HG02885 (cell line): ENCODE data around the gene FIP1L1.
"Not testable (repeated sequence)": the region's sequence is repeated elsewhere in the genome, so short reads cannot be mapped to it uniquely, and the experiment has no call there.

Experiments used
- ATAC-seq: cut with Tn5 transposase; IDR thresholded peaks from one replicate; pipeline ENCODE4 v1.9.1; 2021; ENCODE audit warnings: mild to moderate bottlenecking; ENCODE audit not compliant: unreplicated experiment, poor library complexity

FIP1L1 gene

DNA sequence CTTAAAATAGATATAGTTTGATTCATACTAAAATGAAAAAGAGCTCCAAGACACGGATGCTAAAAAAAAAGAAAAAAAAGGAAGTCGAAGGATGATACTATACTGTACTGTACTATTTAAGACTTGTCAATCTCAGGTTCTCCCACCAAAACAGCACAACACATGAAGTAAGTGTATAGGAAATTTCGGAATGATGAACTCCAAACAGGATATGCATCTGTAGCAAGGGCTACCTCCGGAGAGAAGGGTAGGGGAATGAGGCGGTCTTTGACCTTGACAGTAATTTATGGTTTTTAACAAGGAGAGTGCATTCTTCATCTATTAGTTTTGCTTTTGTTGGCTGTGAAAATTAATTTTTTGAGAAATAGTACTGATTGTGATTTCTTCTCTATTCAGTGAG, 541 bp upstream of the FIP1L1 start:
- ATAC-seq: no peak

DNA sequence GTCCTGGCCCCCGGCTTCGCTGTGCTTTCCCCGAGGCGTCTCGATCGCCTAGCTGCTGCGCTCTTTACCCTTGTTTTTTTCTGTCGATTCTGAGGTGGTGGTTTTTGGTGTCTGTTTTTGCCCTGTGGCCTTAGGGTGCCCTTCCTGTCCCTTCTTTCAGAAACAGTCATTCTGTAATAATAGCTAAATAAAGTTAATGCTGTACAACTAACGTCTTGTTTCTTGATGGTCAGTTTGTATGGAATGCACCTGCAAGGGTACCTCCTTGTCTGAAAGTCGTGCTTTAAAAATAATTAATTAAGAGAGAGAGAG, 686 bp downstream of the FIP1L1 start:
- ATAC-seq: no peak

- no peak for ATAC-seq
Measured at GRCh38 chr4:53380221-53380620, 2.8 kb downstream of the FIP1L1 start.

DNA sequence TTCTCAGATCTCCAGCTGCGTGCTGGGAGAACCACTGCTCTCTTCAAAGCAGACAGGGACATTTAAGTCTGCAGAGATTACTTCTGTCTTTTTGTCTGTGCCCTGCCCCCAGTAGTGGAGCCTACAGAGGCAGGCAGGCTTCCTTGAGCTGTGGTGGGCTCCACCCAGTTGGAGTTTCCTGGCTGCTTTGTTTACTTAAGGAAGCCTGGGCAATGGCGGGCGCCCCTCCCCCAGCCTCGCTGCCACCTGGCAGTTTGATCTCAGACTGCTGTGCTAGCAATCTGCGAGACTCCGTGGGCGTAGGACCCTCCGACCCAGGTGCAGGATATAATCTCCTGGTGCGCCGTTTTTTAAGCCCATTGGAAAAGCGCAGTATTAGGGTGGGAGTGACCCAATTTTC, 32.0 kb downstream of the FIP1L1 start:
- not testable (repeated sequence) for ATAC-seq

DNA sequence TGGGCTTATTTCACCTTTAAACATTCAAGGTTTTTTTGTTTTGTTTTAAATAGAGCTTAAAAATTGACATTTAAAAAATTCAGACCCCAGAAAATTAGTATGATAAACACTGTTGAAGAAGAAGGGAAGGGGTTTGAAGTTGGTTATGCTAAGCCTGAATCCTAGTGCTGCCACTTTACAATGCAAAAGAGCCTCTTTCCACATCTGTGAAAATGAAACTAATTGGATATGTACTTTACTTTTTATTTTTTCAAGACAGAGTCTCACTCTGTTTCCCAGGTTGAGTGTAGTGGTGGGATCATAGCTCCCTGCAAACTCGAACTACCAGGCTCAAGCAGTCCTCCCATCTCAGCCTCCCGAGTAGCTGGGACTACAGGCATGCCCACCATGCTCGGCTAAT, 41.8 kb downstream of the FIP1L1 start:
- no peak for ATAC-seq

DNA sequence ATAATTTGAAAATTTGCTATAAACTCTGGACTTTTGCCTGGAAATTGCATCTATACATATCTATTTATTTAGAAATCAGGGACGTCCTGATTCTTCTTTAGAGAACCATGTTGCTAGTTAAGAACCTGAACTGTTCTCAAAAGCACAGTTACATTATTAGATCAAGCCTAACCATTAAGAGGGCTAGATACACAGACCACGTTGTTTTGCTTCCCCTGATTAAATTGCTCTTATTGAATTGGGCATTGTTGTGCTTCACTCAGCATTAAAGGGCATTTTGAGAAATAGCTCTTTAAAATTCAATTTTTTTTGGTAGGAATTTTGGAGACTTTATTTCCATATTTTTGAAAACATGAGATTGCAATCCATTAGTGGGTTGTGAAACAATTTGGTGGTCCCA, 44.4 kb downstream of the FIP1L1 start:
- ATAC-seq: no peak

DNA sequence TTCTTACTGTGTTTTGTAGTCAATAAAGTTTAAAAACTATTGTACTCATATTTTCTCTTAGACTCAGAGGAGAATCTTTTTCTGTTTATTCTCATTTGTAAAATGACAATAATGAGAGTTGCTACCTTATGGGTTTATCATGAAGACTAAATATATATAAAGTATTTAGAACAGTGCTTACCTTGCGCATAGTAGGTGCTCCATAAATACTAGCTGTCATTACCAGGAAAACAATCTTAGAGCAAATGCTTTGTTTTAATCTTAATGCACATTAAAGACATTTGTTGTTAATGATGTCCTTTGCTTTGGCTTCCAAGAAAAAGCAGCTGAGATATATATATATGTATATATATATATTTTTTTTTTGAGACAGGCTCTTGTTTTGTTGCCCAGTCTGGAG, 44.9 kb downstream of the FIP1L1 start:
- ATAC-seq: no peak

DNA sequence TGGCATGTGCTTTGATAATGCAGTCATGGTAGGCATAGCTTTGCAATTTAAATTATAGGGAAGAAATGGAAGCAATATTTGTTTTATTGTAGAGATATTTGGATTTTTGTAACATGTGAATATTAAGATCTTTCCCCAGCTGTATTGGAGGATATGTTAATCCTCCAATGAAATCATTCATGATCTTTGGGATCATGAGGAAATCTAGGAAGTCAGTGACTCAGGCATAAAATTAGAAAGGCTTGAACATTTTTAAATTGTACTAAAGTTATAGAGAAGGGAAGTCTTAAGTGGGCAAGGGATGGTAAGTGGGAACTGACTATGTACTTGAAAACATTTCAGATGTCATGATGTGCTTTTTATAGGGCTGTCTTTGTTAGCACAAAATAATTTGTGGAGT, 46.8 kb downstream of the FIP1L1 start:
- ATAC-seq: no peak

- no peak for ATAC-seq
Measured at GRCh38 chr4:53427366-53427765, 49.9 kb downstream of the FIP1L1 start.

- no peak for ATAC-seq
Measured at GRCh38 chr4:53431052-53431451, 53.6 kb downstream of the FIP1L1 start.

GRCh38 chr4:53432528-53433424, 55.3 kb downstream of the FIP1L1 start:
- ATAC-seq: peak; percentile 82

- no peak for ATAC-seq
Measured at GRCh38 chr4:53436251-53436650, 58.8 kb downstream of the FIP1L1 start.

DNA sequence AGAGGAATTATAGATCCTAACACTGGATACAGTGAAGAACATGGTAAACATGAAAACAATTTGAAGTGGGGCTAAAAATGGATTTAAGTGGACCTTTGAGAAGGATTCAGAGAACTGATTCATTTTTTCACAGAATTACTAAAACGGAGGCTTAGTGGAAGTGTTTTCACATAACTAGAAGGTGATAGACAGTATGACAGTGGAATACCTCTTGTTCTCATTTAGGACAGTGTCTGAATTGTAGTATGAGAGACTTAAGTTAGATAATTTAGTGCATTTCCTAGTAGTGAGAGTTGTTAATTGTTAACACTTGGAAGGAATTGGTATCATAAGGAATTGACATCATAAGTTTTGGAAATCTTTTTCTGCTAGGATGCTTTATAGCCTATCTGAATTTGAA, 64.1 kb downstream of the FIP1L1 start:
- ATAC-seq: no peak

DNA sequence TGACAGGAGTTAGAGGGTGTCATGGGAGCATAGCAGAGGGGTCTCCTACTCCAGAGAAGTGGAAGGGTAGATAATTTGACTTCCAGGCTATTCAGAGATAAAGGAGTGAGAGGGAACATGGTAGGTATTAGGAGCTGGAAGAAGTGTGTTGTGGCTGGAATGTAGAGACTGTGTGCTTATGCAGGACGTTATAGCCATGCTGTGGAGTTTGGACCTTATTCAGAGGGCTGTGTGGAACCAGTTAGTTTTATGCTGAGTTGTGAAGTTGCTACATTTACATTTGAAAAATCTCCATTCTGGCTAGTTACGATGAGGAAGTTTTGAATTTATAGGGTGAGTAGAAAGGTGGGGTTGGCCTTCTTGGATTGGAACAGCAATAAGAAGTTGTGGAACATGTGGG, 67.5 kb downstream of the FIP1L1 start:
- no peak for ATAC-seq

DNA sequence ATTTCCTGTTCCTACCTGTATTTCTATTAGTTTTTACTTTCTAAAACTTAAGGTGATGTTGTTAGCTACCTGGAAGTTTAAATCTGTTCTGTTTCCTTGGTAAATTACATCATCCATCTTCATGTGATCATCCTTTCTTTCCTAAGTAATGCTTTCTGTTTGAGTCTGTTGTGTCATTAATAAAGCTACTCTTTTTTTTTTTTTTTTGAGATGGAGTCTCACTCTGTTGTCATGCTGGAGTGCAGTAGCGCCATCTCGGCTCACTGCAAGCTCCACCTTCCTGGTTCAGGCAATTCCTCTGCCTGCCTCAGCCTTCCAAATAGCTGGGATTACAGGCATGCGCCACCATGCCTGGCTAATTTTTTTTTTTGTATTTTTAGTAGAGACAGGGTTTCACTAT, 73.3 kb downstream of the FIP1L1 start:
- ATAC-seq: no peak

DNA sequence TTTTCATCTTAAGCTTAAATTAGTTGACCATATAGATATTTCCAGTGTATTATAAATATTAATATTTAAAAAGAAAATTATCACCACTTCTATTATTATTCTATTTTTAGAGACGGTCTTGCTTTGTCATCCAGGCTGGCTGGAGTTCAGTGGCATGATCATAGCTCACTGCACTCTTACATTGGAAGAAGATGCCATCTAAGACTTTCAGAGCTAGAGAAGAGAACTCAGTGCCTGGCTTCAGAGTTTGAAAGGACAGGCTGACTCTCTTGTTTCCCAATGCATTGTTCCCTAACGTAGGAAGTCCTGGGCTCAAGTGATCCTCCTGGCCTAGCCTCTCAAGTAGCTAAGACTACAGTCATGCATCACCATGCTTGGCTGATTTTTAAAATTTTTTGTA, 75.9 kb downstream of the FIP1L1 start:
- no peak for ATAC-seq

GRCh38 chr4:53455766-53456165, 78.3 kb downstream of the FIP1L1 start:
- no peak for ATAC-seq

DNA sequence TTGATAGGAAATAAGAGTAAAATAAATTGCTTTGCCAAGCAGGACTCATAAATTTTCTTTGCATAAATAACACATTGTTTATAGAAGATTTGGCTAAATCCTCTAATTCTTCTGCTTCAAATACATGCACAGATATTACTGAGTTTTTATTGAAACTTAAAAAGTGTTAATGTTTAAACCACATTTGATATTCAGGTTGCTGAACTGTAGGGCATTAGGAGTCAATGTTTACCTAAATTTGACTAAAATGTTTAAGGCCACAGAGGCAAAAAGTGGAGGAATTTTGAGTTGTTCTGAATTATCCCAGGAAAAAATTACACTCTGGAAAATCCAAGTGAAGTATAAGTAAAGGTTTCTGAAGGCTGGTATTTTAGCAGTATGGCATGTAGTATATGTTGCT, 78.7 kb downstream of the FIP1L1 start:
- ATAC-seq: no peak

DNA sequence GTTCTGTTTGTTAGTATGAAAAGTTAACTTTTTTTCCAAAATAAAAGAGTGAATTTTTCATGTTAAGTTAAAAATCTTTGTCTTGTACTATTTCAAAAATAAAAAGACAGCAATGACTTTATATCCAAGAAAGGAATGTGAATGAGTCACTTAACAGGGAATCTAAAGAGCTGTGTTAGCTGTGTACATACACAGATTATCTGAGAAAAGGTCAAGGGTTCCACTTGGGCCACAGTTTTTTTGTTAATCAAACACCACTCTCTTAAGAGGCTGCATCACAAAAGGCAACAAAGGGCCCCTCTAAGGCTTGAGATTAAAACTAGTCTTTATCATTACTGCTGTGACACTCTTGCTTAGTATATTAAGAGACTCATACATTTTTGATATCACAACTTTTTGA, 82.1 kb downstream of the FIP1L1 start:
- no peak for ATAC-seq

GRCh38 chr4:53461244-53461643, 83.8 kb downstream of the FIP1L1 start:
- ATAC-seq: no peak

GRCh38 chr4:53463340-53463739, 85.9 kb downstream of the FIP1L1 start:
- no peak for ATAC-seq

DNA sequence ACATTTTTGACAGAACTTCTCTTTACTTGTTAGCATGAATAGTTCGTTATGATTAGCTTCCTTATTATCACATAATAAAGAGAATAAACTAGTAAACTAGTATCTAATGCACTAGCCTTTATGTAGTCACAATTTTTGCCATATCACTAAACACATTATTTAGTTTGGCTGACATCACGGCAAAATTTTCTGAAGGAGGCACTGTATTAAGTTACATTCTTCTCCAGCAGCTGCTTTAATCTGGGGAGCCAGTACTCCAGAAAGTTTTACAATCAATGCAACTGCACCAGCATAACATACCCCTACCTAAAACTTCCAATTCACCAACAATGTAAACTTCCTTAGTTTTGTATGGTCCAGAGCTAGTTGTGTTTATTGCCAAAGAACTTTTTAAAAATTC, 87.8 kb downstream of the FIP1L1 start:
- ATAC-seq: no peak

- no peak for ATAC-seq
Measured at GRCh38 chr4:53465891-53466290, 88.5 kb downstream of the FIP1L1 start.
